ENCODE measurements around the gene MFAP3L.
A peak's percentile ranks its signal among the peaks of the same experiment; 100 is the strongest.
"Not testable (repeated sequence)": the region's sequence is repeated elsewhere in the genome, so short reads cannot be mapped to it uniquely, and the experiment has no call there.

MFAP3L gene

DNA sequence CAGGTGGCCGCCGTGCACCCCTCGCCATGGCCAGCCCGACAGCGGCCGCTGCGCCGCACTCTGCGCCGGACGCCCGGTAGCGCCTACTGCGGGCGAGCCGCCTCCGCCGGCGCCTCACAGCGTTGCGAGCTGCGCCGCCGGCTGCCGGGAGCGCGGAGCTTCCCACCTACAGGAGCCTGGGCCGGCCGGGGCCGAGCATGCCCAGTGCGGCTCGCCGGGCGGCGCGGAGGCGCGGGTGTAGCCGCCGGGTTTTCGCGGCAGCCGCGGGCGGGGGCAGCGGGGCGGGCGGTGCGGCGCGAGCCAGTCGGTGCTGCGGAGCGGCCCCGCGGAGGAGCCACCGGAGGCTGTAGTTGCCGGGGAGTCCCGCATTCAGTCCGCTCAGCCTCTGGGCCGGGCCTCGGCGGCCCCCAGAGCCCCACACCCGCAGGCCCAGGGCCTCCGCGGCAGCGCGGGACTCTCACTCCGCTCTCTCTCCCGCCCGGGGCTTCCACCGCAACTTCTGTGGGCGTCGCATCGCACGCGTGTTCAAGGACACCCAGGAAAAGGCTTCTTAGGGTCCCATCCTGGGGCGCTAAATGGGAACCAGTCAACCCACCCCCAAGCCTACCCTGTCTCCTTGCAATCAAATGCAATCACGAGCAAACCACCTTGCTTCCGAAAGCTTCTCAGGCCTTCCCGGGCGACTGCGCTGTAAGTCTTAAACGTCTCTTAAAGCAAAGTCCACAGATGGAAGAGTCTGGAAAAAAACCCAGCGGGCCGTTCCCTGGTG is at the start of gene MFAP3L:
Gene MFAP3L (minus strand): TSS at position 143 of the 769 bp plus-strand sequence. CDS start 20,518 bp downstream, outside the sequence.
- peak; percentile 84 for DNase-seq

- DNase-seq: no peak
These were observed 45.0 kb upstream of the MFAP3L start for GRCh38 chr4:170071196-170071595.

- no peak for DNase-seq
These were observed 42.4 kb upstream of the MFAP3L start for GRCh38 chr4:170068438-170069128.

- DNase-seq: no peak
These were observed 33.2 kb upstream of the MFAP3L start for GRCh38 chr4:170059421-170059820.

DNA sequence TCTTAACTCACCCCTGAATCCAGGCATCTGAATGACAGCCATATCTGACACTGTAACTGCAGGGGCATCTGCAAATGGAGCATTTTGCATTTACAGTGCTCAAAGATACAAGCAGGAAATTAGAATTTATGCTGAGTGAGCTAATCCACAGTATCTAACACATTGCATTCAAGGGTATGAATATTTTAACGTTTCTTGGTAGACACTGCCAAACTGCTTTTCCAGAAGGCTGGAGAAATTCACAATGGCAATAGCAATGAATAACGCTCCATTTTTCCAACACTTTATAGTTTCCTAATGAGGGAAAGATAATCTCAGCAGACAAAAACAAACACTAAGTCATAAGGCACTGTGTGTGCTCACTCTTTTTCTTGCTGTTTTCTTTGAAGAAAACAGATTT is 32.6 kb upstream of the MFAP3L start:
- no peak for DNase-seq

- DNase-seq: no peak
These were observed 31.7 kb upstream of the MFAP3L start for GRCh38 chr4:170057866-170058265.

DNA sequence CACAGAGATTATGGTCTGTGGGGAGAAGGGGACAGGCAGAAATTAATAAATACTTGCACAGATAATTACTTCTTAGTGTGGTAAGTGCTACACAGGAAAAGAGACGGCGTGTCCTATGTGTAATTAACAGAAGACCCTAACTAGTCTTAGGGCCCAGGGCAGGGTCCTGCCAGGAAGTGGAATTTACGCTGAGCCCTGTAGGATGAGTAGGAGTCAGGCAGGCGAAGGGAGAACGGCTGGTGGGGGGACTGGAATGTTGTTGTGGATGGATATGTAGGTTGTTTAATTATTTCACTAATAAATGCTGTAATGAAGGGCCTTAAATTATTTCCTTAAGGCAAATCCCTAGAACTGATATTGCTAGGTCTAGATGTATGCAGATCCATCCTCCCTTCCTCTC is 26.7 kb upstream of the MFAP3L start:
- no peak for DNase-seq

GRCh38 chr4:170051402-170051801 is 25.2 kb upstream of the MFAP3L start:
- no peak for DNase-seq

DNA sequence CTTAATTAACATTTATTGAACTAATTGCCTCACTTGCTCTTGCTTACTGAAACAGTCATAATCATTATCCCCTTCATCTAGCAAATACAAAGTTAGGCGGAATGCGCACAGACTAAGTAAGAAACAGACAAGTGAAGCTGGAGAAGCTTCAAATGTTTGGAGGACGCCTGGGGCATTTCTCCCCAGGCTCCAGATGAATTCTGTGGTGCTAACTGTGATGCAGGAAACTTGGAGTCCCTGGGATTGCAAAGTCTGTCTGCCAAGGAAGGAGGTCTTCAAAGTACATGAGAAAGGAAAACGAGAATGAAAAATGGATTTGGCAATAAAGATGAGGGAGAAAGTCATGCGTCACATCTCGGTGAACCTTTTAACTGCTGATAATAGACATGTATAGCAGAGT is 23.6 kb upstream of the MFAP3L start:
- DNase-seq: no peak

DNA sequence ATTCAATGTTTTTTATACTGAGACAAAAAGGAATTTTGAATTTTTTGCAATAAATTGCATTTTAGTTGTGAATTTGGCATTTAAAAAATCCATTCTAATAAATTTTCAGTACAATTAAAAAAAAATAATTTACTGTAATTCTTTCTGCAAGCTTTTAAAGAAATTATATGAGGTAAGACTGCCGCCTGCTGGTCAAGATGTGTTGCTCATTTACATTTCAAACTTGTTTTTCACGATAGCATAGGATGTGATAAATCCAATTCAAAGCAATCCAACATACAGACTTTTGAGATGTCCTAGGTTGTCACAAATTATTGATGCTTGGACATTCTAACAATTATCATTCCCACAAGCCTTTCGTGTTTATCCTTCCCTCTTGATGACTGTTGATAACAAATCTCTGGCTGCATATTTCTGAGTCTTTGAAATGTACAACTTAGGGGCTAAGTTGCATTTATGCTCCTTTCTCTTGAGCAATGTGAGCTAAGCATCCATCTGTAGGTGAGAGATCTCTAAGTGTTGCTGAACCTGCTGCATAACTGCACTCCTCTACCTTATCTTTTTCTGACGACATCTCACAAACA is 21.7 kb upstream of the MFAP3L start:
- DNase-seq: peak; percentile 61

DNA sequence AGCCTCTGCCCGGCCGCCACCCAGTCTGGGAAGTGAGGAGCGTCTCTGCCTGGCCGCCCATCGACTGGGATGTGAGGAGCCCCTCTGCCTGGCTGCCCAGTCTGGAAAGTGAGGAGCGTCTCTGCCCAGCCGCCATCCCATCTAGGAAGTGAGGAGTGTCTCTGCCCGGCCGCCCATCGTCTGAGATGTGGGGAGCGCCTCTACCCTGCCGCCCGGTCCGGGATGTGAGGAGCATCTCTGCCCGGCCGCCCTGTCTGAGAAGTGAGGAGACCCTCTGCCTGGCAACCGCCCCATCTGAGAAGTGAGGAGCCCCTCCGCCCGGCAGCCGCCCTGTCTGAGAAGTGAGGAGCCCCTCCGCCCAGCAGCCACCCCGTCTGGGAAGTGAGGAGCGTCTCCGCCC is 20.0 kb upstream of the MFAP3L start:
- DNase-seq: not testable (repeated sequence)

DNA sequence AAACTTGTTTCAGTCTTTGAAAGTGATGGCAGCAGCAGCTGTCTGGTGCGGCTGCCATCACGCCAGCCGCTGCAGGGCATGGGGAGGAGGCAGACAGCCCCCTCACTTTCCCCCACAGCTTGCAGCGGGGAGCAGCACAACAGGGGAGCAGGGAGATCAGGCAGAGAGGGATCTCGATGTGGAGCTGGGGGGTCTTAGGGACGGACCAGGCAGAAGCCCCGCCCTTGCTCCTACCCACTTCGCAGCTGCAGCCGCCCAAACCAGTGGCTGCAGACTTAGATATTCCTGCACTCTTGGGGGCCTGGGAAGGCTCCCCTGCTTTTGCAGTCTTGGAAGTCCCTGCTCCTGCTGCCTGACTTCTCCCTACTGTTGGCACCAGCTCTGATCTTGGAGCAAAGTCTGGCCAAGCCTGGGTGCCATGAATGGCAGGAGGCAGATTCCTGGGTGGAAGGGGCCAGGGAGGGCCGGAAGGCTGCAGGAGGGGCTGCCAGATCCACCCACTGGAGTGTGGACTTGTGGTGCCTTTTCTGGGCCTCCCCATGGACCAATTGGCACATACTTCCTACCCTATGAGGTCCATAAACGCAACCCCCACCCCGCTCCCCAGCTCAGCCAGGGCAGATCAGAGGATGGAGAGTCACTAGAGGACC is 14.0 kb upstream of the MFAP3L start:
- no peak for DNase-seq

GRCh38 chr4:170038769-170039168 is 12.6 kb upstream of the MFAP3L start:
- DNase-seq: no peak

GRCh38 chr4:170038232-170038631 is 12.0 kb upstream of the MFAP3L start:
- no peak for DNase-seq

- no peak for DNase-seq
These were observed 11.3 kb upstream of the MFAP3L start for GRCh38 chr4:170037481-170037880.

- no peak for DNase-seq
These were observed 9.7 kb upstream of the MFAP3L start for GRCh38 chr4:170035845-170036244.

GRCh38 chr4:170035231-170035630 is 9.0 kb upstream of the MFAP3L start:
- no peak for DNase-seq

DNA sequence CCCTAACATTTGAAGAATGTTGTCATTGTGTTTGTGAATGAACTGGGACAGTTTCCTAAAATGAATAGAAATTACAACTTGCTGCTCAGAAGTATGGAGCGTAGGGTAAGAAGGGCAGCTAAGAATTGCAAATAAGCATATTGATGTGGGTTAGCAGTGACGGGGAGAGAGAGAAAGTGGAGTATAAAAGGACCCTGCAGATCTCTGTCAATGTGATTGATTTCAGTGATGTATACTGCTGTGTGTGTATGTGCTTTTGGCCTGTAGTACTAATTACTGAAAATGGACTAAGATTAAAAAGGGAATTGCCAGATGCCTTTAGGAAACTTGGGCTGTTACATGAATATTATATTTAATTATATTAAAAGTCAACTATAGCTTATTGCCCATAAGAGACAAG is 7.8 kb upstream of the MFAP3L start:
- no peak for DNase-seq

DNA sequence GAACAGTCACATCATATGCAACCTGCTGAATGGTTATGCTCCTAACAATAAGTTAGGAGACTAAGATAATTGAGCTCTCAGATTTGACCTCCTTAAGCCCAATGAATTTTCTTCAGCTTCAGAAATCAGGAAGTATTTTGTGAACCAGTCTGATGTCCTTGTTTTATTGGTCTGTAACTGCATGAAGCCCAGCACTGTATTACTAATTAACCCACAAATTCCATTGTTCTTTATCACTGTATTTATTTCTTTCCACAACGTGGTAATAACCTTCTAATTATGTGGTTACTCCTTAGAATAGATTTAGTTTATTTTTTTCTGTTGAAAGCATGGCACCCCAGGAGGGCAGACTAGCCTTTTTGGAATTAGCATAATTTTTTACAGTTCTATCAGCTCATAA is 3.9 kb upstream of the MFAP3L start:
- DNase-seq: no peak

DNA sequence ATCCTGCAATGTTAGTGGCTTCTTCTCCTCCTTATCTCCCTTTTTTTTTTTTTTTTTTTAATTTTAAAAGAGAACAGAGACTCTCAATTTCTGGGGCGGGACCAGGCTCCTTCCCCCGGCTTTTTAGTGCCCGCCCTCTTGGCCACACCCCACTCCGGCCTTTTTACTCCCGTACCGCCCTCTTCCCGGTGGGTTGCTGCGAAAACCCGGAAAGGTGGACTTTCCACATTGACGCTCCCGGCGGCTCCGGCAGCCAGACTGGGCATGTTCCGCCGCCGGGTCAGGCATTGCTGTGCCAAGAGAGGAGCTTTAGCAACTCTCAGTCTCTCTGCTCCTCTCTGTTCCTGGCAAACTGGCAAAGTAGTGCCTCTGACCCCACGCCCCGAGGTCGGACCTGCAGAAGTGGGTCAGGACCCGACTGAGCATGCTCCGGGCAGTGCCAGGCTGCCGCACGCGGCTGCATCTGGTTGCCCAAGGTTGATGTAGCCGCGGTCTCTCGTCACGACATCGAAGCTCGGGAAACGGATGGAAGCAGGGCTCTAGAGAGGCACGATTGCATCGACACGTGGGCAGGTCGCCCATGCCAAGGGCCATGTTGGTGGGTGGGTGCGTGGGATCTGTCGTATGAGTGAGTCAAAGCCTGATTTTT is 1.1 kb upstream of the MFAP3L start:
- DNase-seq: peak; percentile 90

DNA sequence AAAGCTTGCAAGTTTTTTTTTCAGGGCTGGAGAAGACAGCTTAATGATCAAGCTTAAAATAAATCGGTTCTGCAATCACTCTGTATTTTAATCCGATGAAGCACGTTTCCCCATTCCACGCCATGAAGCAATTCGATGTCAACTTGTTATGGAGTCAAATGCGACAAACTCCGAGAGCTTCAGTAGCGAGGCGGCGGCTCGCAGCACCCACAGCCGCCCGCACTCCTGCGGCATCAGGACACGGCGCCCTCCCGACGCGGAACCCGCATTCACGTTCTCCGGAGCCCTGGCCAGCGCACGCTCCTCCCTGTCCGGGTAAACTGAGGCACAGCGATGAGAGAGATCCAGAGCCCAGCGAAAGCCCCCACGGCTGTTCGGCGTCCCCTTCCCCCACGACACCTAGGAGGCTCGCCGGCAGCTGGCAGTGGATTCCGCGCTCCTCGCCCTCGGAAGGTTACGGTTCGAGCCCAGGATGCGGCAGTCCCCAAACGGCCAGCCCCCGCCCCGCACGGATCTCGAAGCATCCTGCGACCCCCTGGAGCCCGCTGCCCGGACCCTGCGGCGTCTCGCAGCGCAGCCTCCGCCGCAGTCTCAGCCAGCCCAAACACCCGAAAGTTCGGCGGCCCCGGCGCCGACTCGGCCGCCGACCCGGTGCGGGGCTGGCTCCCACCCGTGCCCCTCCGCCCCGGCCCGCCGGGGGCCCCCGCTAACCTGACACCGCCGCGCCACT is 507 bp downstream of the MFAP3L start:
- DNase-seq: no peak

DNA sequence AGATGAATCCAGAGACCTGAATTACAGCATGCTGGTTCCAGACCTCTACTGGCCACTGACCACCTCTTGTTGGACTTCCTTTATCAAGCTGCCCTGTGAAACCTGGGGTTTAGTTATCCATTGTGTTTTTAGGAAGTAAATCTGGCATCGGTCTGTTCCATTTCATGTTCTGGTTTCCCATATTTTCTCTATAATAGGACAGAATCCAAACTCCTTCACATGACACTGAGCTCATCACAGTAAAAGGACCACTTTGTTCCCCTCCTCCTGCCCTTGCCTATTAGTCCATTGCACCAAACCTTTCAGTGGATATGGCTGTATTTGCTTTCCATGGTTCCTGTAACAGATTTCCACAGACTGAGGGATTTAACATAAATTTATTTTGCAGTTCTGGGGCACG is 4.0 kb downstream of the MFAP3L start:
- DNase-seq: no peak
